Fibroblast of villous mesenchyme (primary cell): ENCODE results near the gene SWSAP1. TPM values are rescaled to one million over a fixed set of nuclear protein-coding genes. Genes with fewer than 3 reads are reported as not detected.
"Not testable (repeated sequence)": the region's sequence is repeated elsewhere in the genome, so short reads cannot be mapped to it uniquely, and the experiment has no call there.

Experiments used
- DNase-seq: peaks from one replicate; pipeline ENCODE4 v3.0.0-alpha.2; 2010; ENCODE audit warnings: low read depth
- H3K4me3 ChIP-seq: 2 replicates; pipeline ENCODE4 v1.5.1; 2011; ENCODE audit warnings: low read depth, mild to moderate bottlenecking, low read length
- total RNA-seq: library from RNA; depleted of rRNA; stranded (reverse); fragments of >200 nt; gene quantifications from 2 replicates; pipeline ENCODE4 v1.2.3, GENCODE V29; 2012
- TF ChIP-seq, protein P1 (sequence below): IDR thresholded peaks from 2 replicates; pipeline ENCODE4 v1.5.1; 2012; ENCODE audit warnings: low read depth, mild to moderate bottlenecking, low read length; ENCODE audit not compliant: insufficient read depth

SWSAP1 gene
- total RNA-seq, 1 donor = 0.86 TPM

DNA sequence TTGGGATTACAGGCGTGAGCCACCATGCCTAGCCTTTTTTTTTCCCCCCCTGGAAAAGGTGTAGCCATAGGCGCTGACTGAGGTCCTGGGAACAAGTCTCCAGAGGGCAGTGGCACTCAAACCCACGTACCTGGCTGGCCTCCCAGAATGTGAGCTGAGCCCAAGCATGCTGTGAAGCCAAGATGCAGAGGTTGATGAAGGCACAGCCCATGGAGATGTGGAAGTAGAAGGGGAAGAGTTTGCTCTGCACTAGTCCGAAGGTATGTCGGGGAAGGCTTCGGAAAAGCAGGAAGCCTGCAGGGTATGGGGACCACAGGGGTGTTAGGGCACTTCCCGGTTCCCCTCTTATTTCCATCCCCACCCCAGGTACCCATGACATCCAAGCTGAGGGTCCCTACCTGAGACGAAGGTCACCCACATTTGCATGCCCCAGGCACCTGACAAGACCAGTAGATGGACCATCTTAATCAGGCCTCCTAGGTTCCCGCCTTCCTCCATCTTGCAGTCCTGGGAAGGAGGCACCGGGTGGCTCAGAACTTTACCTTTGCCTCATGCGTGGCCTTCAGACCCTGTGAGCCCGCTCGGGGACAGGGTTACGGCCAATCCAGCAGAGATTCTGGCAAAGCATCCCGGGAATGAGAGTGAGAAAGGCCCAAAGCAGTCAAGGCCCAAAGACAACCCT is 29.2 kb upstream of the SWSAP1 start:
- DNase-seq = no peak
- TF ChIP-seq, protein P1, sequence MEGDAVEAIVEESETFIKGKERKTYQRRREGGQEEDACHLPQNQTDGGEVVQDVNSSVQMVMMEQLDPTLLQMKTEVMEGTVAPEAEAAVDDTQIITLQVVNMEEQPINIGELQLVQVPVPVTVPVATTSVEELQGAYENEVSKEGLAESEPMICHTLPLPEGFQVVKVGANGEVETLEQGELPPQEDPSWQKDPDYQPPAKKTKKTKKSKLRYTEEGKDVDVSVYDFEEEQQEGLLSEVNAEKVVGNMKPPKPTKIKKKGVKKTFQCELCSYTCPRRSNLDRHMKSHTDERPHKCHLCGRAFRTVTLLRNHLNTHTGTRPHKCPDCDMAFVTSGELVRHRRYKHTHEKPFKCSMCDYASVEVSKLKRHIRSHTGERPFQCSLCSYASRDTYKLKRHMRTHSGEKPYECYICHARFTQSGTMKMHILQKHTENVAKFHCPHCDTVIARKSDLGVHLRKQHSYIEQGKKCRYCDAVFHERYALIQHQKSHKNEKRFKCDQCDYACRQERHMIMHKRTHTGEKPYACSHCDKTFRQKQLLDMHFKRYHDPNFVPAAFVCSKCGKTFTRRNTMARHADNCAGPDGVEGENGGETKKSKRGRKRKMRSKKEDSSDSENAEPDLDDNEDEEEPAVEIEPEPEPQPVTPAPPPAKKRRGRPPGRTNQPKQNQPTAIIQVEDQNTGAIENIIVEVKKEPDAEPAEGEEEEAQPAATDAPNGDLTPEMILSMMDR = no peak
- peak overlapping the region; percentile 86 for H3K4me3 ChIP-seq

DNA sequence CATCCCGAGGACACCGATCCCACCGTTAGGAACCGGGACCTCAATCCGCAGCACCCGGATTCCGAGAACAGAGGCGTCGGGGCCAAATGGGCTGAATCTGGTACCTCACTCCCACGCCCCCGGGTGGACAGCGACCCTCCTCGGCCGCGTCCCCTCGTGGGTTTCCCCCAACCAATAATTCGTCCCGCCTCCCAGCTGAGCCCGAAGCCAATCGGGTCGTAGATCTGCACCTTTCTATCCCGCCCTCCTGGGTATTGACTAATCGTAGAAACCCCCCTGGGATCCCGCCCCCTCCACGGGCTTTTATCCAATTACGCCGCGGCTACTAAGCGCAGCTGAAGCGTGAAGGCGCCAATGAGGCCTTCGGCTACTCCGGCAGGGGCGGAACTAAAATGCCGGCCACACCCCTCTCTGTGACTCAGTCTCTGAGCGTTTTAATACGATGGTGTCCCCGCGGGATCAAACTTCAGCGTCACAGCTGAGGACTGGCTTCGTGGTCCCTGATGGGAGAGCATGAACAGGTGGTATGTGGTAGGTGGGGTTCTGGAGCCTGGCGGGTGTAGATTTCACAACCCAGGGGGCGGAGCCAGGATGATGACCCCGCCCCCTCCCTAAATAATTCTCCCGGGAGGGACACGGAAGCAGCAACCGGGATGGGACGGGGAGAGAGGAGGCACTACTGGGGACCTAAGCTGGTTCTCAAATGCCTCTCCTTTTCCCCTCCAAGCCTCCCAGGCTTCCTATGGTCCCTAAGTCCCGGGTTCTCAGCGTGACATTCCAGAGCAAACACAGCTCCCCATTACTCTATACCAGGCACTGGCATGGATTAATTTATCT is 28.1 kb upstream of the SWSAP1 start, which contains the start of the genes CCDC159 and TMEM205:
Gene CCDC159 (plus strand): TSS at position 416 of the 837 bp plus-strand sequence. CDS start 88 bp downstream, at position 504.
Gene TMEM205 (minus strand): TSS at position 165 of the 837 bp plus-strand sequence. CDS start 649 bp downstream, outside the sequence.
- TF ChIP-seq, protein P1 = no peak
- peak within 1 kb of the TSS; percentile 86 for H3K4me3 ChIP-seq
- peak; percentile 99 for DNase-seq

DNA sequence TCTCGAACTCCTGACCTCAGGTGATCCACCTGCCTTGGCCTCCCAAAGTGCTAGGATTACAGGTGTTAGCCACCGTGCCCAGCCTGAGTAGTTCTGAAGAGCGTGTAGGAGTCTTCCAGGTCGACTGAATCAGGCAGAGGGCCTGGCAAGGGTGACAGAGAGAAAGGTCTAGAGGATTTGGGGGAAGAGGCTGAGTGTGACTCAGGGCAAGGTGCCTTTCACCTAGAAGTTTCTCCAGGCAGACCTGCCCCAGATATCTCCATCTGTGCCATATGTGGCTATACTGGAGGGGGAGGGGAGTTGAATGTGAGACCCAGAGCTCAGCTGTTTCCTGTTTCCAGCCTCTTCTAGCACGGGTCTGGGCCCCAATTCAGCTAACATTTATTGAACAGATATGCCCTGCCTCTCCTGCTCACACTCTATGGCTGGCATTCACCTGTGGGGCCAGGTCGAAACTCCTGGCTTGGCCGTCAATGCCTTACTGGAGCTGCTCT is 26.9 kb upstream of the SWSAP1 start:
- no peak overlapping the region for H3K4me3 ChIP-seq
- TF ChIP-seq, protein P1 = no peak
- no peak for DNase-seq

DNA sequence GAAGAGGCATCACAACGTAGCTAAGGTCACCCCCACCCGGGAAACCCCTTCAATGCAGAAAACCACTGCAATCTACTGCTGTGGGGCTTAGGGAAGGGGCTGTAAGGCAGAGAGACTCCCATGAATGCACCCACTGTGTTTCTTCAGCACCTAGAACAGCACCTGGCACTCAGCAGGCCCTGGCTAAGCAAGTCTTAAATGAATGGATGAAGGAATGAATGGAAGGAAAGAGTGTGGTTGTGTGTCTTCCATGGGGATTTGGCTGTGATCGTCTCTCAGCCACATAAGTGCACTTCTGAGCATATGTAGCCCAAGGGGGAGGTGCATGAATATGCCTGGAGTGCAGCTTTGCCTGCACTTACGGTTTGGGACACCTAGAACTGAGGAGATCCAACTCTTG is 25.3 kb upstream of the SWSAP1 start:
- no peak overlapping the region for H3K4me3 ChIP-seq
- DNase-seq = no peak
- TF ChIP-seq, protein P1 = no peak

DNA sequence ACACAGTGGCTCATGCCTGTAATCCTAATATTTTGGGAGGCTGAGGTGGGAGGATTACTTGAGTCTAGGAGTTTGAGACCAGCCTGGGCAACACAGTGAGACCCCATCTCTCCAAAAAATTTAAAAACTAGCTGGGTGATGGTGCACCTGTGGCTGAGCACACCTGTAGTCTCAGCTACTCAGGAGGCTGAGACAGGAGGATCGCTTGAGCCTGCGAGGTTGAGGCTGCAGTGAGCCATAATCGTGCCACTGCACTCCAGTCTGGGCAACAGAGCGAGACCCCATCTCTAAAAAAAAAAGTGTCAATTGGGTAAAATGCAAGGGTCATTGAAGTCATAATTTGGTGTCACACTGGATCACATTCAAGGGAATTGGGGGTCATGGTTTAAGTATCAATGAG is 20.4 kb upstream of the SWSAP1 start:
- DNase-seq, H3K4me3 ChIP-seq: not testable (repeated sequence)

DNA sequence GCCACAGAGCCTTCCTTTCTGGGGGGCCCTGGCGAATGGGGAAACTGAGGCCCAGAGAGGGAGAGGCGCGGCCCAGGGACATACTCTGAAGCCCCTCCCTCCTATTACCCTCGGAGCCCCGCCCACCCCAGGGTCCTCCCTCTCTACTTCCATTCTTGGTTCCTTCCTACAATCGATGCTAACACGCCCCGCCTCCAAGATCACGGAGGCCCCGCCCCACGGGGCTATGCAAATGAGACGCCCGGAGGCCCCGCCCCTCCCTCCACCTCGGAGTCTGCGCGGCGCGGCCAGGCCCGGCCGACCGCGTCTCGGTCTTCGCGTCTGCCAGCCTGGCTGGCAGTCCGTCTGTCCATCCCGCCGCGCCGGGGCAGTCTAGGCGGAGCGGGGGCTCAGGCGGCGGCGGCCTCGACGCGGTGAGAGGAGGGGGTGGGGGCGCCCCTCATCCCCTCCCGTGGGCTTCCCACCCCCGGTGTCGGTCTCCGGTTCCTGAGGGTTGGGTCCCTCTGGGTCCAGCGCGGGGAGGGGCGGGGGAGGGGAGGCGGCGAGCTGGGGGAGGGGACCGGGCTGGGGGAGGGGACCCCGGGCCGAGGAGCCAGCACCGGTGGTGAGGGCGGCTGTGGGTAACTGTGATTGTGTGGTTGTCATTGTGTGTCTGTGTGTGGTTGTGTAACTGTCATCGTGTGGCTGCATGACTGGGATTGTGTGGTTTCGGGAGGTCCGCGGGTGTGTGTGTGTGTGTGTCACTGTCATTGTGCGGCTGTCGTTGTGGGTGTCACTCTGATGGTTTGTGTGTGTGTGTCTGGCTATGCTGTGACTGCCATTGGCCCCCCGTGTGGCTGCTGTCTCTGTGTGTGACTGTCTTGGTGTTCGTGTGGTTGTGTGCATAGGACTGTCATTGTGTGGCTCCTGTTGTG is 19.0 kb upstream of the SWSAP1 start, which contains the start of gene PLPPR2:
Gene PLPPR2 (plus strand): TSS at position 273 of the 914 bp plus-strand sequence. CDS start 2,242 bp downstream, outside the sequence.
- peak; percentile 87 for DNase-seq
- TF ChIP-seq, protein P1 = no peak
- peak within 1 kb of the TSS; percentile 65 for H3K4me3 ChIP-seq
